GM12891 (cell line): ENCODE results near the gene TFF1.

Experiments
- DNase-seq: peaks from one replicate; pipeline ENCODE4 v3.0.0; 2011; ENCODE audit warnings: low spot score; ENCODE audit not compliant: insufficient read length
- FAIRE-seq: peaks from 2 replicates; lab custom pipeline; 2011; peaks lifted over from hg19 to GRCh38; lab: Jason Lieb, UNC
- PAX5 ChIP-seq: IDR thresholded peaks from 2 replicates; pipeline ENCODE4 v1.6.1; 2011; ENCODE audit warnings: low read length, moderate library complexity, mild to moderate bottlenecking; ENCODE audit not compliant: insufficient read depth, severe bottlenecking
- POLR2A ChIP-seq: IDR thresholded peaks from 2 replicates; pipeline ENCODE4 v1.6.1; 2011; ENCODE audit warnings: low read depth, low read length, control low read depth
- POLR2AphosphoS5 ChIP-seq: IDR thresholded peaks from 2 replicates; pipeline ENCODE4 v1.6.1; 2011; ENCODE audit warnings: low read depth, low read length, control low read depth
- POU2F2 ChIP-seq: IDR thresholded peaks from 2 replicates; pipeline ENCODE4 v1.6.1; 2011; ENCODE audit warnings: low read depth, mild to moderate bottlenecking, control low read depth, low read length, moderate library complexity
- SPI1 ChIP-seq: IDR thresholded peaks from 2 replicates; pipeline ENCODE4 v1.6.1; 2011; ENCODE audit warnings: low read depth, low read length, control low read depth
- TAF1 ChIP-seq: IDR thresholded peaks from 2 replicates; pipeline ENCODE4 v1.6.1; 2011; ENCODE audit warnings: low read depth, low read length, control low read depth

Gene TFF1

DNA sequence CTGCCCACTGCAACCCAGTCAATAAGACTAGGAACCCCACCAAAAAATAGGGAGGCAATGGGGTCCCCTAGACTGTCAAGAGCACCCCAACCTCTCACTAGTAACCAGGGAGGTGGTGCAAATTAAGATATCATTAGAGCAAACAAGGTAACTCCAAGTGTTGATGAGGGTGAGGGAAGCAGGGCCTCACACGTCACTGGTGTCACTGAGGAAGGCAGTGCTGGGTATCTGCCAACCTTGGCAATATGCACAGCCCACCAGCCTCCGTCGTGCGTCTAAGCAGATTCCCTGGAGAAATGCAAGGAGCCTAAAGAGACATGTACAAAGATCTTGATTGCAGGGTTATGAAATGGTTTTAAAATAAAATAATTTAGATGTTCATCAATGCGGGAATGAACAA lies 41.1 kb upstream of the TFF1 start:
- FAIRE-seq = no peak
- no peak for DNase-seq
- no peak for TF ChIP-seq POLR2A

- DNase-seq = no peak
- FAIRE-seq = no peak
- no peak for TF ChIP-seq TAF1
- no peak for TF ChIP-seq POLR2A
These were observed 40.5 kb upstream of the TFF1 start for GRCh38 chr21:42406866-42407265.

- TF ChIP-seq POLR2A (no peak), POU2F2 (no peak), TAF1 (no peak), POLR2AphosphoS5 (no peak), SPI1 (no peak), PAX5 (no peak)
These were observed 39.9 kb upstream of the TFF1 start for GRCh38 chr21:42406201-42406621.

GRCh38 chr21:42405064-42406013 lies 39.0 kb upstream of the TFF1 start:
- TF ChIP-seq POU2F2 (no peak), PAX5 (no peak), TAF1 (no peak), POLR2AphosphoS5 (no peak), SPI1 (no peak), POLR2A (no peak)
- no peak for DNase-seq
- FAIRE-seq = no peak

More at GRCh38 chr21:42406201-42406621, 39.9 kb upstream of the TFF1 start:
- FAIRE-seq (no peak), DNase-seq (no peak)

DNA sequence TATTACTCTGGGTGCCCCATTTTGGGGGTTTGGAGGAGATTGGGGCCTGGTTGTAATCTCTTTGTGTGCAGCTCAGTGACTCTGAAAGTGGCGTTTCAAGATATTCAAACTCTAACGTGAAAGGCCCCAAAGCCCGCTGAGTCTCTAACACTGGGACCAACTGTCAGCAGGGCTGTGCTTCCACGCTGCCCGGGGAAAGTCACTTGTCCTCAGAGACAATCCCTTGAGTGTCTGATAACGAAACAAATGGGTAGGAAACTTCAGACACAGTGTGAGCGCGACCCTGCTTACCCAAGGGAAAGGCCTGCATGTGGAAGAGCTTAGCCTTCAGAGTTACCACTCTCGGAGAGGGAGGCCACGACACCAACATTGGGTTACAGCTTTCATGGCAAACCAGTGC lies 38.2 kb upstream of the TFF1 start:
- FAIRE-seq (no peak), DNase-seq (no peak)
- TF ChIP-seq POLR2A = no peak
- no peak for TF ChIP-seq POLR2AphosphoS5
- TF ChIP-seq TAF1 = no peak
- TF ChIP-seq SPI1 = no peak
- no peak for TF ChIP-seq POU2F2
- TF ChIP-seq PAX5 = no peak

DNA sequence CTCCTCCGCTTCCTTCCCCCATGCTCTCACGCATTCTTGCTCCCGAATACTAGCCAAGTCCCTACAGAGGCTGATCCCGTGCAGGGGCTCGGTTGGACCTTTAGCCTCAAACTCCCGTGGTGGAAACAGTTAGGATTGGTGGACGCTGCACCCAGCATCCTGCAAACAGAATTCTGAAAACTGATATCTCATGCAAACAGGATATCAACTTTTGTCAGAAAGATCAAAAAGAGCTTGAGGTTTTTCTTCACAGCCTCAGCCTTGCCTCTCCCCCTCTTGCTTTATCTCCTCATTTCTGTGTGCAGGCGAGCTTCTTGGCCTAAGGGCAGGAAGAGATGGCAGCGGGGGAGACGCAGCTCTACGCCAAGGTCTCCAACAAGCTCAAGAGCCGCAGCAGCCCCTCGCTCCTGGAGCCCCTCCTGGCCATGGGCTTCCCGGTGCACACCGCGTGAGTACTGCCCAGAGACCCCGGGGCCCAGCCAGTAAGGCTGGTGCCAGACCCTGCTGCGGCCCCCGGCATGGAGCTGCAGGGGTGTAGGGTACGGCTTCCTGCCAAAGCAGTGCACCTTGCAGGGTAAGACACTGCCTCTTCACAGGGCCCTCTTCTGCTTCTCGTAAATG lies 37.4 kb upstream of the TFF1 start, which contains the start of gene UBASH3A:
Gene UBASH3A, plus strand, starts transcription at position 292 of the 621 bp plus-strand sequence. Its CDS starts 44 bp downstream, at position 336.
- no peak for DNase-seq
- no peak for FAIRE-seq
- TF ChIP-seq TAF1 (no peak), PAX5 (no peak), SPI1 (no peak), POLR2AphosphoS5 (no peak), POLR2A (no peak), POU2F2 (no peak)

- FAIRE-seq (peak; percentile 31), DNase-seq (no peak)
These were observed 35.5 kb upstream of the TFF1 start for GRCh38 chr21:42401820-42402251.

GRCh38 chr21:42401154-42401553 lies 34.8 kb upstream of the TFF1 start:
- TF ChIP-seq POLR2AphosphoS5 = no peak
- TF ChIP-seq PAX5 = no peak
- no peak for TF ChIP-seq SPI1
- no peak for TF ChIP-seq POU2F2
- TF ChIP-seq TAF1 = no peak
- no peak for TF ChIP-seq POLR2A
- FAIRE-seq (no peak), DNase-seq (no peak)

More at GRCh38 chr21:42401820-42402251, 35.5 kb upstream of the TFF1 start:
- TF ChIP-seq TAF1 (no peak), POLR2A (no peak), SPI1 (no peak), POU2F2 (no peak), POLR2AphosphoS5 (no peak), PAX5 (no peak)

DNA sequence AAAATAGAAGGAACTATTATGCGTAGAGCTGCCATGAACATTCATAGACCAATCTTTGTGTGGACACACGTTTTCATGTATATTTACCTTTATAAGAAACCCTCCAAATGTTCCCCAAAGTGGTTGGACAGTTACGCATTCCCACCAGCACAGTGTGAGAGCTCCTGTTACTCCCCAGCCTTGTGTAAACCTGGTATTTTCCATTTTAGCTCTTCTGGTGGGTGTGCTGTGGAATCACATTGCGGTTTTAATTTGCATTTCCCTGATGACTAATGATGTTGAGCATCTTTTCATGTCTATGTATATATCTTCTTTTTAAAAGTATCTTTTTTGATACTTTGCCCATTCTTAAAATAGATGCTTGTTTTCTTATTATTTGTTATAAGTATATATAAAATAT lies 34.2 kb upstream of the TFF1 start:
- TF ChIP-seq POU2F2 = peak; percentile 91
- TF ChIP-seq SPI1 = no peak
- DNase-seq (no peak), FAIRE-seq (peak; percentile 59)
